H1 (cell line): Measurements from ENCODE around the gene STRA8. TPM values are rescaled to one million over a fixed set of nuclear protein-coding genes. Genes with fewer than 3 reads are reported as not detected.

ENCODE experiments used
- CTCF ChIA-PET: fragments of 300-600 bp; sonication (Branson Sonifier 250); formaldehyde crosslinking; loops from one replicate; lab custom pipeline; 2021; ENCODE audit not compliant: partially characterized antibody; lab: Charles Lee
- POLR2A ChIA-PET: fragments of 300-600 bp; sonication (Branson Sonifier 250); formaldehyde crosslinking; loops from one replicate; lab custom pipeline; 2021; ENCODE audit warnings: inconsistent platforms; ENCODE audit not compliant: partially characterized antibody; lab: Charles Lee
- DNase-seq, 2 experiments: peaks; one replicate each; pipeline versions ENCODE4 v3.0.0 to v3.0.0-alpha.2; 2010 to 2022; ENCODE audit warnings: low spot score in 2 of 2, low read depth in 1 of 2, mixed read lengths in 1 of 2
- FAIRE-seq: peaks from 2 replicates; lab custom pipeline; 2011; peaks lifted over from hg19 to GRCh38; lab: Jason Lieb, UNC
- H2AFZ ChIP-seq: 2 replicates; pipeline ENCODE4 v1.8.1; 2012; ENCODE audit warnings: low read length, inconsistent platforms
- H2AK5ac ChIP-seq: 2 replicates; pipeline ENCODE4 v1.6.1; 2013; ENCODE audit warnings: low read depth, low read length
- H2BK120ac ChIP-seq: replicated peaks from 2 replicates; pipeline ENCODE3; 2013; ENCODE audit warnings: low read depth, low read length, inconsistent platforms
- H2BK12ac ChIP-seq: 2 replicates; pipeline ENCODE4 v1.6.1; 2013; ENCODE audit warnings: low read depth, low read length
- H2BK15ac ChIP-seq: 2 replicates; pipeline ENCODE4 v1.6.1; 2013; ENCODE audit warnings: low read length
- H2BK20ac ChIP-seq: 2 replicates; pipeline ENCODE4 v1.6.1; 2013; ENCODE audit warnings: low read length
- H2BK5ac ChIP-seq: 2 replicates; pipeline ENCODE4 v1.6.1; 2013; ENCODE audit warnings: low read depth, low read length
- H3K14ac ChIP-seq: 2 replicates; pipeline ENCODE4 v1.6.1; 2013; ENCODE audit warnings: inconsistent platforms; ENCODE audit not compliant: insufficient read length
- H3K18ac ChIP-seq: 2 replicates; pipeline ENCODE4 v1.6.1; 2013; ENCODE audit warnings: low read length; ENCODE audit errors: extremely low read depth
- H3K23ac ChIP-seq: 2 replicates; pipeline ENCODE4 v1.6.1; 2013; ENCODE audit warnings: inconsistent platforms; ENCODE audit not compliant: insufficient read length
- H3K23me2 ChIP-seq: 2 replicates; pipeline ENCODE4 v1.6.1; 2013; ENCODE audit warnings: low read depth, low read length
- H3K27ac ChIP-seq: 2 replicates; pipeline ENCODE4 v1.6.1; 2011; ENCODE audit warnings: low read depth, low read length, inconsistent platforms
- H3K27me3 ChIP-seq, 4 experiments: replicated peaks in 1 of 4; 1 replicate in 1 of 4; 2 replicates in 3 of 4; pipeline versions ENCODE4 v1.6.1 to v1.8.1; 2011 to 2013; ENCODE audit warnings: low read length in 3 of 4, mild to moderate bottlenecking in 3 of 4, inconsistent platforms in 2 of 4, mixed read lengths in 2 of 4, moderate library complexity in 1 of 4; ENCODE audit not compliant: control insufficient read depth in 3 of 4, insufficient read depth in 3 of 4; ENCODE audit errors: extremely low read depth in 1 of 4
- H3K36me3 ChIP-seq, 4 experiments: 2 replicates each; pipeline versions ENCODE4 v1.6.1 to v1.8.1; 2011 to 2013; ENCODE audit warnings: mild to moderate bottlenecking in 4 of 4, low read length in 3 of 4, moderate library complexity in 2 of 4, control low read depth in 1 of 4, inconsistent platforms in 1 of 4; ENCODE audit not compliant: insufficient read depth in 4 of 4, control insufficient read depth in 2 of 4
- H3K4ac ChIP-seq: replicated peaks from 2 replicates; pipeline ENCODE3; 2013; ENCODE audit warnings: low read length, low read depth, mixed read lengths, inconsistent platforms; ENCODE audit not compliant: insufficient read length
- H3K4me1 ChIP-seq, 4 experiments: replicated peaks in 1 of 4; 1 replicate in 1 of 4; 2 replicates in 3 of 4; pipeline versions ENCODE4 v1.6.1 to v1.8.1; 2011 to 2013; ENCODE audit warnings: low read length in 3 of 4, inconsistent platforms in 2 of 4, mixed read lengths in 1 of 4; ENCODE audit not compliant: insufficient read depth in 4 of 4, control insufficient read depth in 3 of 4
- H3K4me2 ChIP-seq, 2 experiments: 2 replicates each; pipeline versions ENCODE4 v1.6.1 to v1.8.1; 2011 to 2013; ENCODE audit warnings: low read depth in 2 of 2, low read length in 2 of 2, control low read depth in 1 of 2, inconsistent platforms in 1 of 2, mild to moderate bottlenecking in 1 of 2; ENCODE audit not compliant: insufficient read depth in 1 of 2
- H3K4me3 ChIP-seq, 4 experiments: fragments of 200-600, 300-600 bp in 1 of 4; sonication (generic), shearing (Covaris generic), sonication (Bioruptor Twin) in 1 of 4; 2 replicates each; pipeline versions ENCODE4 v1.5.1 to v1.8.1; 2011 to 2016; ENCODE audit warnings: low read length in 4 of 4, low read depth in 3 of 4, control low read depth in 2 of 4, inconsistent platforms in 2 of 4, mild to moderate bottlenecking in 2 of 4, mixed read lengths in 1 of 4, moderate library complexity in 1 of 4; ENCODE audit not compliant: insufficient read depth in 2 of 4; ENCODE audit errors: extremely low read depth in 1 of 4
- H3K56ac ChIP-seq: replicated peaks from 2 replicates; pipeline ENCODE3; 2013; ENCODE audit warnings: low read depth, mild to moderate bottlenecking, mixed read lengths, low read length, inconsistent platforms; ENCODE audit not compliant: insufficient read length
- H3K79me1 ChIP-seq: 2 replicates; pipeline ENCODE4 v1.6.1; 2013; ENCODE audit warnings: low read depth, low read length, control low read depth
- H3K79me2 ChIP-seq, 2 experiments: 2 replicates each; pipeline versions ENCODE4 v1.6.1 to v1.8.1; 2012 to 2013; ENCODE audit warnings: low read length in 2 of 2, mild to moderate bottlenecking in 2 of 2, inconsistent platforms in 1 of 2; ENCODE audit not compliant: insufficient read depth in 2 of 2, control insufficient read depth in 1 of 2
- H3K9ac ChIP-seq, 4 experiments: replicated peaks in 1 of 4; 1 replicate in 1 of 4; 2 replicates in 3 of 4; pipeline versions ENCODE4 v1.6.1 to v1.8.1; 2011 to 2013; ENCODE audit warnings: low read depth in 3 of 4, low read length in 3 of 4, control low read depth in 2 of 4, mild to moderate bottlenecking in 2 of 4, moderate library complexity in 2 of 4, inconsistent platforms in 1 of 4; ENCODE audit errors: extremely low read depth in 1 of 4
- H3K9me3 ChIP-seq, 2 experiments: 2 replicates each; pipeline versions ENCODE4 v1.6.1 to v1.8.1; 2012 to 2013; ENCODE audit warnings: mild to moderate bottlenecking in 2 of 2, moderate library complexity in 2 of 2, control low read depth in 1 of 2, inconsistent platforms in 1 of 2, low read depth in 1 of 2, low read length in 1 of 2, mixed read lengths in 1 of 2; ENCODE audit not compliant: insufficient read depth in 2 of 2
- H4K20me1 ChIP-seq, 2 experiments: replicated peaks in 1 of 2; 2 replicates each; pipeline versions ENCODE3 to v1.8.1; 2011 to 2013; ENCODE audit warnings: inconsistent platforms in 2 of 2, low read length in 2 of 2, mild to moderate bottlenecking in 1 of 2; ENCODE audit not compliant: insufficient read depth in 2 of 2, control insufficient read depth in 1 of 2
- H4K5ac ChIP-seq: 2 replicates; pipeline ENCODE4 v1.6.1; 2013; ENCODE audit warnings: low read length, low read depth, mixed read lengths, inconsistent platforms; ENCODE audit not compliant: insufficient read length
- H4K8ac ChIP-seq: 2 replicates; pipeline ENCODE4 v1.8.0; 2013; ENCODE audit warnings: mild to moderate bottlenecking, moderate library complexity, low read length, inconsistent platforms; ENCODE audit not compliant: insufficient read depth; ENCODE audit errors: extremely low read depth
- H4K91ac ChIP-seq: replicated peaks from 2 replicates; pipeline ENCODE3; 2013; ENCODE audit warnings: low read length, mixed read lengths, inconsistent platforms; ENCODE audit not compliant: insufficient read length
- BRCA1 ChIP-seq: IDR thresholded peaks from 2 replicates; pipeline ENCODE4 v1.6.1; 2012; ENCODE audit warnings: low read depth, low read length, improper control_type of control experiment
- EGR1 ChIP-seq: IDR thresholded peaks from 2 replicates; pipeline ENCODE4 v1.6.1; 2011; ENCODE audit warnings: low read depth, low read length, borderline replicate concordance
- EP300 ChIP-seq, 2 experiments: IDR thresholded peaks; 1 replicate in 1 of 2; 2 replicates in 1 of 2; pipeline ENCODE4 v1.6.1; 2011 to 2012; ENCODE audit warnings: low read depth in 2 of 2, low read length in 2 of 2, mild to moderate bottlenecking in 2 of 2, borderline replicate concordance in 1 of 2, inconsistent platforms in 1 of 2, moderate library complexity in 1 of 2
- GABPA ChIP-seq: IDR thresholded peaks from 2 replicates; pipeline ENCODE4 v1.6.1; 2011; ENCODE audit warnings: mild to moderate bottlenecking, low read length, moderate library complexity, borderline replicate concordance; ENCODE audit not compliant: insufficient read depth
- HDAC2 ChIP-seq, 2 experiments: fragments of 300-600 bp in 1 of 2; sonication (generic) in 1 of 2; IDR thresholded peaks; 2 replicates each; pipeline ENCODE4 v1.6.1; 2011 to 2012; ENCODE audit warnings: low read depth in 2 of 2, low read length in 2 of 2, mild to moderate bottlenecking in 2 of 2, moderate library complexity in 2 of 2, borderline replicate concordance in 1 of 2, inconsistent platforms in 1 of 2
- PHF8 ChIP-seq: fragments of 200-600 bp; sonication (generic); conservative IDR thresholded peaks from 2 replicates; pipeline ENCODE4 v1.7.1; 2012; ENCODE audit warnings: low read depth, mild to moderate bottlenecking, inconsistent platforms, low read length, moderate library complexity
- POLR2AphosphoS5 ChIP-seq: IDR thresholded peaks from 2 replicates; pipeline ENCODE4 v1.6.1; 2011; ENCODE audit warnings: low read depth, low read length
- POU5F1 ChIP-seq: IDR thresholded peaks from 2 replicates; pipeline ENCODE4 v1.6.1; 2011; ENCODE audit warnings: low read depth, mild to moderate bottlenecking, low read length, moderate library complexity
- SIX5 ChIP-seq: IDR thresholded peaks from 2 replicates; pipeline ENCODE4 v1.6.1; 2011; ENCODE audit warnings: mild to moderate bottlenecking, low read depth, low read length
- SP4 ChIP-seq: IDR thresholded peaks from 2 replicates; pipeline ENCODE4 v1.6.1; 2012; ENCODE audit warnings: low read length, inconsistent platforms
- TBP ChIP-seq: IDR thresholded peaks from 2 replicates; pipeline ENCODE4 v1.6.1; 2011; ENCODE audit warnings: low read depth, low read length, improper control_type of control experiment
- TCF12 ChIP-seq: IDR thresholded peaks from 2 replicates; pipeline ENCODE4 v1.6.1; 2011; ENCODE audit warnings: low read depth, mild to moderate bottlenecking, low read length
- ZNF274 ChIP-seq: IDR thresholded peaks from 2 replicates; pipeline ENCODE4 v1.7.0; 2012; ENCODE audit warnings: low read length, borderline replicate concordance; ENCODE audit errors: extremely low read depth
- WGBS, 2 experiments: shearing (Covaris generic) in 1 of 2; methylation state at CpG; one replicate each; pipeline versions ENCODE4 v1.1.6 to v1.1.7; 2013 to 2015; ENCODE audit warnings: low lambda C conversion rate in 2 of 2, mixed read lengths in 2 of 2, inconsistent platforms in 1 of 2, low coverage in 1 of 2, missing lambda C conversion rate in 1 of 2; ENCODE audit not compliant: insufficient replicate concordance in 2 of 2, insufficient coverage in 1 of 2, insufficient read length in 1 of 2; ENCODE audit errors: extremely low coverage in 1 of 2, missing lambda C conversion rate in 1 of 2; 5-methylcytosine and 5-hydroxymethylcytosine counted together
- polyA plus RNA-seq, 7 experiments: library from polyadenylated mRNA; depleted of rRNA in 3 of 7; stranded (reverse) in 5 of 7; unstranded in 2 of 7; fragments of >200 nt in 5 of 7; fragments of 200-250 nt in 2 of 7; gene quantifications; 1 replicate in 5 of 7; 2 replicates in 1 of 7; 4 replicates in 1 of 7; pipeline versions ENCODE4 v1.2.1 to v1.2.3, GENCODE V29; 2011 to 2013; ENCODE audit warnings: missing spikeins in 2 of 7, mixed read lengths in 2 of 7
- total RNA-seq: library from RNA; stranded (reverse); fragmentation: NEBNext Ultra II Directional; extraction: Animal tissue kit (Norgen Biotek cat#: 25700); gene quantifications from 2 replicates; pipeline ENCODE4 v1.2.1, GENCODE V29; 2021

Gene STRA8
- total and polyA plus RNA-seq, 2 of the 8 experiments (the other 6 are each of a cell fraction or from before 2014, with no cell fraction given), result not detected

DNA sequence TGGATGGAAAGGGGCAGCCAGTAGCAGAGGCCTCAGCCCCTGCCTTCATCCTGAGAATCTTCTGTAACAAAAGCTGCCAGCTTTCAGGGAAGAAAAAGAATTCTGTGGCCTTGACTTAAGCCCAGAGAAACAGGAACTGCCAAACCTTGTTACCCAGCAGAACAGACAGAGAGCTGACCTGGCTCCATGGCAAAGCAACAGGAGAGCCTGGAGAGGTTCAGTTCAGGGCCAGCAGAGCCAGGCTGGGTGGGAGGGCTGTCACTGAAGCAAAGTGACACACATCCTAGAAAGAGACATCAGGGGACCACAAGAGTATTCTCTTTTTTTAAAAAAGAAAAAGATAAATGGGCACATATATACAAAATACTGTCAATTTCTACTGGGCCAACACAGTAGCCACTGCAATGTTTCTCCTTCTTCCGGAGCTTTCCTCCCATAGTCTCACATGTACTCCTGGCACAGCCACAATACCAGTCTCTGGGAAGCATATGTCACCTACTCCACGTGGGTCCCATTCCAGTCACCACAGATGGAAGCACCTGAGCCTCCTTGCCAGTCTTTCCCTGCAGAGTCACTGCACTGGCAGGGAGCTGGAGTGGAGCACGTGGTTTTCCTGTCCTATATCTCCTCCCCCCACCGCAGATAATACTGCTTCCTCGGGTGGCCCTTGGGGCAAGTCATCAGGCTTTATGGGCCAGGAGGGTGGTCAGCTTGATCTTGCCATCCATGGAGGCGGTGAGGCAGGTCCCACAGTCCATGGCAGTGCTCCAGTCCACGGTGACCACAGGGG, 48.0 kb upstream of the STRA8 start:
- Histone ChIP-seq H4K8ac (no peak overlapping the region), H3K14ac (no peak overlapping the region), H3K4me1 (no peaks in the 10 kb centered on the region), H4K20me1 (no peaks in the 10 kb centered on the region), H3K23me2 (no peaks in the 10 kb centered on the region), H2BK20ac (no peak overlapping the region), H3K4ac (no peak overlapping the region), H3K18ac (no peak overlapping the region), H4K5ac (no peak overlapping the region), H4K91ac (no peak overlapping the region), H3K27ac (no peak overlapping the region), H3K79me1 (no peaks in the 10 kb centered on the region), H3K56ac (no peak overlapping the region), H2BK15ac (no peak overlapping the region), H3K27me3 (no peaks in the 10 kb centered on the region), H3K9me3 (peaks cover 14 to 21% of the 10 kb centered on the region in 2 experiments), H2BK12ac (no peak overlapping the region), H3K4me3 (no peak overlapping the region), H2BK120ac (no peak overlapping the region), H3K9ac (no peak overlapping the region), H2AFZ (no peak overlapping the region), H3K36me3 (peaks cover 2 to 13% (median 2%) of the 10 kb centered on the region in 4 experiments; a peak in 5 of 8 replicates), H3K79me2 (no peaks in the 10 kb centered on the region), H3K4me2 (no peak overlapping the region), H2AK5ac (no peak overlapping the region), H2BK5ac (no peak overlapping the region), H3K23ac (no peak overlapping the region)
- POLR2A ChIA-PET, result interaction anchor here (0.6 to 1.2 kb wide), 2 partner anchors 19 to 21 kb away, joined by 3 read pairs; no protein-coding TSS in a partner anchor
- 91% methylated on average over 7 of the region's 7 CpGs; no CpG with 5 or more reads in 1 of the 2 experiments for WGBS, 2 experiments
- FAIRE-seq (no peak), DNase-seq (no peak)
- CTCF ChIA-PET, result interaction anchor here (0.7 to 1.6 kb wide), 2 partner anchors 52 to 53 kb away, joined by 3 read pairs; no protein-coding TSS in a partner anchor
- no peak for TF ChIP-seq SP4
- no peak for TF ChIP-seq POLR2AphosphoS5
- no peak for TF ChIP-seq HDAC2 (IDR thresholded peaks at IDR 0.05; ENCODE audit: borderline replicate concordance in 1 of 2, low read depth in 2 of 2, low read length in 2 of 2)
- no peak for TF ChIP-seq POU5F1
- no peak for TF ChIP-seq GABPA
- TF ChIP-seq SIX5, result no peak
- TF ChIP-seq BRCA1, result no peak
- TF ChIP-seq TBP, result no peak
- TF ChIP-seq ZNF274, result no peak
- TF ChIP-seq EP300 (IDR thresholded peaks at IDR 0.05; ENCODE audit: borderline replicate concordance in 1 of 2, low read depth in 2 of 2, low read length in 2 of 2), result no peak
- TF ChIP-seq TCF12, result no peak
- TF ChIP-seq PHF8, result no peak
- TF ChIP-seq EGR1, result no peak
